OCI-M2 (cell line): ENCODE data around the gene DHH.

Source experiments
- DNase-seq: peaks from one replicate; lab custom pipeline; 2025; ENCODE audit not compliant: unreplicated experiment; lab: John Stamatoyannopoulos, UW

DHH gene

GRCh38 chr12:49051777-49052438 lies 42.7 kb downstream of the DHH start:
- no peak for DNase-seq

- no peak for DNase-seq
These were observed 43.2 kb downstream of the DHH start for GRCh38 chr12:49051373-49051764.

GRCh38 chr12:49050507-49051372 lies 43.9 kb downstream of the DHH start:
- no peak for DNase-seq

GRCh38 chr12:49049566-49050224 lies 44.9 kb downstream of the DHH start:
- DNase-seq, result no peak

GRCh38 chr12:49048953-49049352 lies 45.6 kb downstream of the DHH start:
- no peak for DNase-seq

GRCh38 chr12:49046129-49046895 lies 48.3 kb downstream of the DHH start:
- DNase-seq, result no peak

GRCh38 chr12:49044660-49045059 lies 49.9 kb downstream of the DHH start:
- DNase-seq, result no peak

- DNase-seq, result no peak
These were observed 50.7 kb downstream of the DHH start for GRCh38 chr12:49043856-49044258.

- no peak for DNase-seq
These were observed 51.4 kb downstream of the DHH start for GRCh38 chr12:49043241-49043640.

GRCh38 chr12:49041881-49042484 lies 52.6 kb downstream of the DHH start:
- DNase-seq, result no peak

- no peak for DNase-seq
These were observed 53.3 kb downstream of the DHH start for GRCh38 chr12:49041036-49041880.

GRCh38 chr12:49040364-49040855 lies 54.2 kb downstream of the DHH start:
- DNase-seq, result no peak

- no peak for DNase-seq
These were observed 54.9 kb downstream of the DHH start for GRCh38 chr12:49039421-49040363.

GRCh38 chr12:49038291-49038955 lies 56.2 kb downstream of the DHH start:
- no peak for DNase-seq

- DNase-seq, result no peak
These were observed 56.7 kb downstream of the DHH start for GRCh38 chr12:49037947-49038237.

GRCh38 chr12:49037111-49037946 lies 57.3 kb downstream of the DHH start:
- no peak for DNase-seq
